Stimulated activated CD4-positive, alpha-beta T cell treated with anti-CD3 and anti-CD28 coated beads, Interleukin-4, amount 100 ng/mL, for 24 hours (primary cell): ENCODE measurements around the gene ACTG1.

Experiments used
- DNase-seq: peaks from one replicate; pipeline ENCODE4 v3.0.0-alpha.2; 2020

Gene ACTG1

GRCh38 chr17:81478119-81478518 is 34.5 kb downstream of the ACTG1 start:
- no peak for DNase-seq

DNA sequence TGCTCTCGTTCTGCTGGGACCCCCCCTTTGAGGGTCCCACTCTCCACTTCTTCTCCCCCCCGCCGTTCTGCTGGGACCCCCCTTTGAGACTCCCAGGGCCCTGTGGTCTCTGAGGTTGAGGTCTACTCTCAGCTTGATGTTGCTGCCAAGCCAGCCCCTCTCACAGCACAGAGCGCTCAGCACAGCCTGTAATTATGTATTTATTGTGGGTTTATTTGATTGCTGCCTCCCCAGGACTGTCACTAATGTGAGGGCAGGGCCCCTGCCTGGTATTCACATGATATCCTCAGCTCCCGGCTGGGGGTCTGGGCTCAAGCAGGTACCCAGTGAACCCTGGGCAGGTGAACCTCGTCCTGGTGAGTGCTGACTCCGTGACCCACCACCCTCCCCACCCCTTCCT is 35.4 kb downstream of the ACTG1 start:
- no peak for DNase-seq

- no peak for DNase-seq
Measured at GRCh38 chr17:81476635-81477034, 36.0 kb downstream of the ACTG1 start.

DNA sequence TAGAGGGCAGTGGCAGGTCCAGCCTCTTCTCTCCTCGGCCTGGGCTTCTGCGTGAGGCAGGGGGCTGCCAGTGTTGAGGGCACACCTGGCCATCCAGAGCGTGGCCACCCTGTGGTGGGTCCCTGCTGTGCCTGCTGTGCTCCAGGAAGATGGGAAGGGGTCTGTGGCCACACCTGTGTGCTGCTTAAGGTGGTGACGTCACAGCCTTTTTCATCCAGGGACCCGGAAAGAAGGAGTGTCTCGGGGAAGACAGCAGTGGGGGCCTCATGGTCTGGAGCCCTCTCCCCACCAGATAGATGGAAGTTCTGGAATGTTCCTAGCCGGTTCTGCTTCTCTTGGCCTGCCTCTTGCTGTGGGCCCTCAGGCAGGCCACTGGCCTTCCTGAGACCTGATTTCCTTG is 36.5 kb downstream of the ACTG1 start:
- no peak for DNase-seq

DNA sequence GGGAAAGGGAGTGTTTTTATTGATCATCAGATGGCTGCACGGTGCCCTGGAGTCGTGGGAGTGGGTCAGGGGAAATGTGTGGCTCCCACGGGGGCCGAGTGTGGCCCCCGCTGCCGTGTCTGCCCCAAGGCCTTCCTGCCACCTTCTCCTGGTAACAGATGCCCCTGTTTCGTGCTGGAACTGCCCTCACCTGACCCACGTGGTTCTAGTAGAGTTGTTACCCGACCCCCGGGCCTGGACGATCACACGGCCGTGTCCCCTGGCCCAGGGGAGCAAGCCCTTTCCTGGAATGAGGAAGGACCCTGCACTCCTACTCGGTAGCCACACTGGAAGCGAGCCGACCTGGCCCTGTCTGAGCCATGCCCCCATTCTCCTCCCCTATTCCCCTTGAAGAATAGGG is 37.6 kb downstream of the ACTG1 start:
- no peak for DNase-seq

- no peak for DNase-seq
Measured at GRCh38 chr17:81473019-81473418, 39.6 kb downstream of the ACTG1 start.

GRCh38 chr17:81471818-81472456 is 40.7 kb downstream of the ACTG1 start:
- DNase-seq, result no peak

DNA sequence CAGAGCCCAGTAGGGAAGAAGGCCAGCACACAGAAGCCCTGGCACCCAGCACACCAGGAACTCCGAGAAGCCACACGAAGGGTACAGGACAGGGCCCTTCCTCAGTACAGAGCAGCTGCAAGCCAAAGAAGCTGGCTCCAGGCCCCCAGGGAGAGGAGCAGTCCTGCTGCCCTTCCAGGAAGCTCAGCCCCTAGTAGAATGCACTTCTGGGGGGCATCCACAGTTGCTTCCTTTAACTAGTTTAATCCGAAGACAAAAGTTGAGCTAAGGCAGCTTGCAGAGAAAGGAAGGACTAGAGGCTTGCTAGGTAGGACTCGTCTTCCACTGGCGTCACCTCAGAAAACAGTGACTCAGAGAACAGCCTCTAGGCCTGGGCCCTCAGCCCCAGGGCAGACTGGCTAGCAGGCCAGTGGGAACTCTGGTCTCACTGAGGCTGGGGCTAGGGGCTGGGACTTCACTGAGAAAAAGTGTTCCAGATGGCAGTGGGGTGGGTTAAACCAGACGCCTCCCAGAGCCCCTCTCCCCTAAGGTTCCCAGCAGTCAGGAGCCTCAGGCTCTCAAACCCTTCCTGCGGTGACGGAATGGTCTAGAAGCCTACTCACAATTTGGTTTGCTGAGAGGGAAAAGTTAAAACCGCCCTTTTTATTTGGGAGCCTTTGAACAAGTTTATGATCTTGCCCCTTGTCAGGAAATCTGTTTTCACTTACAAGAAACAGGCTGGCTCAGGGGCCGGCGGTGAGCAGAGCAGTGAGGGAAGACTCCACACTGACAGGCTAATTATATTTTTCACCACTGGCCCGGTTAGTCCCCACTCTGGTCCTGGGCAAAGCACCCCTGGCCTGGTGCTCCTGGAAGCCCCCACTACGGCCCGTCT is 41.4 kb downstream of the ACTG1 start:
- no peak for DNase-seq

DNA sequence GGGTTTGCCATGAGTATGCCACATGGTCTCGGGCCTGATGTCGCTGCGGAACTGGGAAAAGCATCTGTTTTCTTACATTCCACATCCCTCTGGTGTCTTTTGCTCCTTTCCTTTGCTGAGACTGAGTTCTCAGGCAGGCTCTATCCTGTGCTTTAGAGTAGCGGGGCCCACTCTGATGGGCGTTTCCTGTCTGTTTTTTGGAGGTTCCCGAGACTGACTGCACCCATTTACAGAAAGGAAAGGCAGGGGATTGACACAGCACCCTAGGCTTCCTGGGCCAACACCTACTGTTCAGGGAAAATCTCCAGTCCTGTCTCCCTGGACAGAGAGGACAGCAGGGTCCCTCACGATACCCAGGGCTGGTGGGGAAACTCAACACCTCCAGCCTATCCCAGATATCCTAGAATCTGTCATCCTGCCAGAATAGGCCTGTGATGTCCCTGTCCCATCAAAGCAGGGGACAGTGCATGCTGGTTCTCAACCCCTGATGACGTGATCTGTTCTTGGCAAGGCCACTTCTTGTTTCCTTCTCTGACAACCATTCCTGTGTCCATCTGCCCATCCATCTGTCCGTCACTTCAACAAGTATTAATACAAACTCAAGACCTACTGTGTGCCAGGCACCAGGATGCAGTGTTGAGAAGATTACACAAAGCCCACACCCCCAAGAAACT is 42.2 kb downstream of the ACTG1 start:
- DNase-seq, result no peak

DNA sequence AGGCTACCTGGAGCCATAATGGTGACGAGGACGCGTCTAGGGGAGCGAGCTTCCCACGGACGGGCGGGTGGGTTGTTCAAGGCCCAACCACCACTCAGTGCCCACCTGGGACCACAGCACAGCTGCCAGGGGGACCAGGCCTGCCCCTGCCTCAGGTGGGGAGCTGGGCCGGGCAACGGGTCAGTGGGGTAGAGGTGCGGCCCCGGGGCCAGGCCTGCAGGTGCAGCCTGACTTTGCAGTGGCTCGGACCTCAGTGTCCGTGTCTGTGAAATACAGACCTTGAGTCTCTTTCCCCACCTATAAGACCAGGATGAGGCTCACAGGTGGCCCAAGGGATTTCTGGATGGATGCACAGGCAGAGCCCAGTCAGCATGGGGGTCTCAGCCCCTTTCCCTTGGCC is 43.3 kb downstream of the ACTG1 start:
- no peak for DNase-seq

GRCh38 chr17:81468770-81469121 is 43.9 kb downstream of the ACTG1 start:
- DNase-seq, result no peak

- no peak for DNase-seq
Measured at GRCh38 chr17:81468111-81468769, 44.4 kb downstream of the ACTG1 start.

DNA sequence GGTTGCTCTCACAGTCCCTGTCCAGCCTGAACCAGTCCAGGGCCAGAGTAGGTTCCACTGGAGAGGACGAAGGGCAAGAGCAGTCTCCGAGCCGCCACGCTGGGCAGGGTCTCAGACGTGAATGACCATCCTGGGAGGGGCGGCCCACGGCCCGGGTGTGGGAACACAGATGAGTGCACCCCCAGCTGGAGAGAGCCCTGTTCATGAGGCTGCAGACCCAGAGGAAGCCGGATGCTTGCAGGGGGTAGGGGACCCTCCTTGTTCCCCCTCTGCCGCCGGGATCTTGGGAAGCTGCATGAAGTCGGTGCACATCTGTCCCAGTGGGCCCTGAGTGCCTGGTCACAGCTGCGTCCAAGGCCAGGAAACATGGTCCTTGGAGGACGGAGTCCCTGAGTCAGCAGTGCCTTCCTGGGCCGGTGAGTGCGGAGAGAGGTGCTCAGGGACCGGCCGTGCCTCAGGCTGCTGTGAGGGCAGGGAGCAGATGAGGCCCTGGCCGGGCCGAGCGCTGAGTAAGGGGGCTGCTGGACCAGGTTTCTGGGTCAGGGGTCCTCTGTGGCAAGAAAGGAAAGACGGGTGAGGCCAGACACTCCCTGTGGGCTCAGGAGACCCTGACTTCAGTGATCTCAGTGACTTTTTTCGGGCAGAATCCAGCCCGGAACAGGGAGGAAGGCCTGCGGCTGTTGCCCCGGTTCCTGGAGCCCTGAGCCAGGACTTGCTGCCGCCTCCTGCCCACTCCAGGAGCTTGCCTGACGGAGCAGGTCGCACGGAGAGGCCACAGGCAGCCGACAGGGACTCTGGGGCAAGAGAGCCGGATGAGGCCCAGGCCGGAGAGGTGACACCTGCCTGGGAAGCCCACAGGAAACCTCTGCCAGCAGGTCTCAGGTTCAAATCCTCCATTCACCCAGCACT is 45.8 kb downstream of the ACTG1 start:
- DNase-seq, result no peak

- no peak for DNase-seq
Measured at GRCh38 chr17:81465910-81466309, 46.7 kb downstream of the ACTG1 start.

GRCh38 chr17:81464586-81464985 is 48.0 kb downstream of the ACTG1 start:
- no peak for DNase-seq

GRCh38 chr17:81463506-81463905 is 49.1 kb downstream of the ACTG1 start:
- DNase-seq, result no peak

DNA sequence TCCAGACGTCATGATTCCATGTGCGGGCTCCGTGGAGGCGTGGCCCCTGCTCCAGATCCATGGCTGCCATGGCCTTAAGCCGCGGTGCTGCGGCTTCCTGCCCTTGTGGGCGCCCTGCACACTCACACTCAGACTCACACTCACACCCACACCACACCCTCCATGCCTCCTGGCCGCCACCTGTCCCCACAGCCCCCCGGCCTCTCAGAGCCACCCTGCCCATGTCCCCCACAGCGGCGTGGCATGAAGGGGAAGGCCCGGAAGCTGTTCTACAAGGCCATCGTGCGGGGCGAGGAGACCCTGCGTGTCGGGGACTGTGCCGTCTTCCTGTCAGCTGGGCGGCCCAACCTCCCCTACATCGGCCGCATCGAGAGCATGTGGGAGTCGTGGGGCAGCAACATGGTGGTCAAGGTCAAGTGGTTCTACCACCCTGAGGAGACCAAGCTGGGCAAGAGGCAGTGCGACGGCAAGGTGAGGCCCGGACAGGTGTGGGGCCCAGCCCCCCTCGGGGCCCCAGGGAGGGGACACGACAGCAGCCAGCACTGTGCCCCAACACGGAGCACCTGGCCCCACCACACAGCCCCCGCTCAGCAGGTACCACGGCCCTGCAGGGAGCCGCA is 50.0 kb downstream of the ACTG1 start:
- DNase-seq, result no peak

DNA sequence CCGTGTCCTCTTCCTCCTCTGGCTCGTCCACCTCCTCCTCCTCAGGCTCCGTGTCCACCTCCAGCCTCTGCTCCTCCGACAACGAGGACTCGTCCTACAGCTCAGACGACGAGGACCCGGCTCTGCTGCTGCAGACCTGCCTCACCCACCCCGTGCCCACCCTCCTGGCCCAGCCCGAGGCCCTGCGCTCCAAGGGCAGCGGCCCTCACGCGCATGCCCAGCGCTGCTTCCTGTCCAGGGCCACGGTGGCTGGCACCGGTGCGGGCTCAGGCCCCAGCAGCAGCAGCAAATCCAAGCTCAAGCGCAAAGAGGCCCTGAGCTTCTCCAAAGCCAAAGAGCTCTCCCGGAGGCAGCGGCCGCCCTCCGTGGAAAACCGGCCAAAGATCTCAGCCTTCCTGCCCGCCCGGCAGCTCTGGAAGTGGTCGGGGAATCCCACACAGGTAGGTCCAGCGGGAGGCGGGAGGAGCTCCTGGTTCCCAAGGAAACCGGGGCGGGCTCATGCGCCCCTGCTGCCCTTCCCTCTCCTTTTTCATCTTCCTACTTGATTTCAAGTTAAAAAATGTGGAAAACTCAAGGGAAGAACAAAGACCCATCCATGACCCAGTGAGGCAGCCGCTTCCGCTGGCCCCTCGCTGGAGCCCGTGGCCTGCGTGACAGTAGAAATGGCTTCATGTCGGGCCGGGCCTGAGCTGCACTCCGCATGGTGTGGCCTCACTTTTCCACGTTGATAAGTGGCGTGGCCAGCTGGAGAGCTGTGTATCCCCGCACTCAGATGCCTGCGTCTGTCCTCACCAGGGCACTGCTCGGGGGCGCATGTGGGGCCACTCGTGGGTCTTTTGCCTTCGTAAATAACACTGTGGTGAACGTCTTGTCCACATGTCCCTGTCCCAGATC is 50.7 kb downstream of the ACTG1 start:
- no peak for DNase-seq

GRCh38 chr17:81460856-81461460 is 51.6 kb downstream of the ACTG1 start:
- no peak for DNase-seq
